Lung (tissue), 12 donors: ENCODE results near the gene PODXL2. TPM values are rescaled to one million over a fixed set of nuclear protein-coding genes. Genes with fewer than 3 reads are reported as not detected.
A peak's percentile ranks its signal among the peaks of the same experiment; 100 is the strongest.

Experiments
- ATAC-seq: fragments of 200-7000 bp; cut with Tn5 transposase; one replicate; pipeline ENCODE4 v1.9.1; 2020; ENCODE audit warnings: moderate number of reproducible peaks; ENCODE audit not compliant: insufficient read depth, low FRiP score
- DNase-seq, 3 donors: peaks; one replicate each; pipeline ENCODE4 v3.0.0-alpha.2; 2013 to 2017
- H3K27ac ChIP-seq, 2 donors: one replicate each; pipeline ENCODE4 v1.5.1; 2013; ENCODE audit warnings: mild to moderate bottlenecking in 2 of 2, moderate library complexity in 2 of 2, control low read depth in 1 of 2, inconsistent platforms in 1 of 2, low read depth in 1 of 2, low read length in 1 of 2
- H3K27me3 ChIP-seq, 3 donors: one replicate each; pipeline ENCODE4 v1.5.1; 2013; ENCODE audit warnings: low read length in 2 of 3; ENCODE audit not compliant: control insufficient read depth in 3 of 3, insufficient read depth in 3 of 3
- H3K36me3 ChIP-seq, 4 donors: one replicate each; pipeline ENCODE4 v1.5.1; 2013; ENCODE audit warnings: low read length in 4 of 4, mild to moderate bottlenecking in 1 of 4, moderate library complexity in 1 of 4; ENCODE audit not compliant: control insufficient read depth in 4 of 4, insufficient read depth in 4 of 4
- H3K4me1 ChIP-seq, 5 donors: one replicate each; pipeline ENCODE4 v1.5.1; 2013; ENCODE audit warnings: low read length in 5 of 5, mild to moderate bottlenecking in 2 of 5, moderate library complexity in 1 of 5; ENCODE audit not compliant: control insufficient read depth in 5 of 5, insufficient read depth in 5 of 5
- H3K4me3 ChIP-seq: one replicate; pipeline ENCODE4 v1.5.1; 2013; ENCODE audit warnings: mild to moderate bottlenecking, control low read depth, moderate library complexity
- H3K9ac ChIP-seq, 2 donors: one replicate each; pipeline ENCODE4 v1.5.1; 2013; ENCODE audit warnings: low read length in 2 of 2, control low read depth in 1 of 2; ENCODE audit not compliant: insufficient read depth in 1 of 2
- H3K9me3 ChIP-seq, 4 donors: one replicate each; pipeline ENCODE4 v1.5.1; 2013; ENCODE audit warnings: low read length in 3 of 4, mild to moderate bottlenecking in 1 of 4, moderate library complexity in 1 of 4; ENCODE audit not compliant: control insufficient read depth in 4 of 4, insufficient read depth in 3 of 4
- CTCF ChIP-seq: IDR thresholded peaks from 2 replicates; pipeline ENCODE4 v1.5.1; 2012; ENCODE audit warnings: mild to moderate bottlenecking; ENCODE audit errors: control extremely low read depth, extremely low read depth
- WGBS, 2 donors: extraction: QIAGEN DNeasy Blood & Tissue Kit; methylation state at CpG; one replicate each; pipeline ENCODE4 v1.1.7; 2013; 5-methylcytosine and 5-hydroxymethylcytosine counted together
- polyA plus RNA-seq, 2 donors: library from polyadenylated mRNA; stranded (reverse); fragments of 200-250 nt; gene quantifications; one replicate each; pipeline ENCODE4 v1.2.1, GENCODE V29; 2013
- total RNA-seq, 2 donors: library from RNA; depleted of rRNA in 1 of 2; stranded (reverse); fragments of >200 nt in 1 of 2; gene quantifications; one replicate each; pipeline ENCODE4 v1.2.1, GENCODE V29; 2014 to 2021
- donor health status: control.
- donor health status: control.
- donor health status: Bipolar disorder and iron deficiency.
- donor health status: healthy.
- donor health status: DM: yes; HTN: yes; CAD: no.

The PODXL2 gene
- total and polyA plus RNA-seq, 4 donors = 3.1 to 7.3 (median 4.6) TPM

- WGBS, 2 donors = 68 to 80% methylated on average over 8 of the region's 8 CpGs
- peaks cover 0 to 13% (median 0%) of the 10 kb centered on the region in 3 donors for H3K27me3 ChIP-seq
- DNase-seq = peak; percentile 67 to 83 (median 83)
- H3K36me3 ChIP-seq = no peaks in the 10 kb centered on the region
- no peak for ATAC-seq
- peaks cover 0 to 3% (median 0%) of the 10 kb centered on the region in 4 donors for H3K9me3 ChIP-seq
- no peak overlapping the region for H3K27ac ChIP-seq
- H3K4me3 ChIP-seq = no peak overlapping the region
- no peak for TF ChIP-seq CTCF
- peaks cover 0 to 16% (median 15%) of the 10 kb centered on the region in 5 donors for H3K4me1 ChIP-seq
- no peak overlapping the region for H3K9ac ChIP-seq
These were observed 3.2 kb downstream of the PODXL2 start for GRCh38 chr3:127632035-127632820.

GRCh38 chr3:127634653-127635052 is 5.7 kb downstream of the PODXL2 start:
- DNase-seq (no peak), ATAC-seq (no peak)
- Histone ChIP-seq H3K27ac (no peak overlapping the region), H3K9ac (no peak overlapping the region), H3K4me3 (no peak overlapping the region), H3K4me1 (peaks cover 0 to 13% (median 9%) of the 10 kb centered on the region in 5 donors), H3K9me3 (no peaks in the 10 kb centered on the region), H3K27me3 (peaks cover 0 to 1% (median 0%) of the 10 kb centered on the region in 3 donors), H3K36me3 (no peaks in the 10 kb centered on the region)
- WGBS, 2 donors = 95 to 96% methylated on average over 12 of the region's 12 CpGs
- no peak for TF ChIP-seq CTCF

- no peaks in the 10 kb centered on the region for H3K9me3 ChIP-seq
- H3K27me3 ChIP-seq = no peaks in the 10 kb centered on the region
- ATAC-seq (no peak), DNase-seq (no peak)
- no peak overlapping the region for H3K4me3 ChIP-seq
- 68 to 76% methylated on average over 3 of the region's 3 CpGs for WGBS, 2 donors
- H3K27ac ChIP-seq = no peak overlapping the region
- peaks cover 0 to 4% (median 2%) of the 10 kb centered on the region in 5 donors for H3K4me1 ChIP-seq
- H3K9ac ChIP-seq = no peak overlapping the region
- TF ChIP-seq CTCF = no peak
- no peaks in the 10 kb centered on the region for H3K36me3 ChIP-seq
These were observed 8.6 kb downstream of the PODXL2 start for GRCh38 chr3:127637546-127637945.
